ENCODE data around the gene ASXL3.

DNA sequence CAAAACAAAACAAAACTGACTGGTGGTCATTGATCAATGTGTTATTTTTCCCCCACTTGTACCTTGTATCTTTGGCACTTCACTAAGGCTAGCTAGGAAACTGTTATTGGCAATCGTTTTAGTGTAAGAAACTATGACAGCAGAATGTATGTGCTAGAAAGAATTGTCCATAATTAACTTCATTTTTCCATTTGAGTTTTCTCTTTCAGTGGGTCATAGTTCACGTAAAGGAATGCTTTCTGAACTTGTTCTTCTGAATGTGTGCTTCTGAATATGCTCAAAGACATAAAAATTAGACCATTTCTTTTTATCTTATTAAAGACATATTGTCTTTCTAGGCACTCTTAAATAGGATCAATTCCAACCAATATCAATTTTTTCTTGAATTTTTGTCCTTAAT lies 132.2 kb downstream of the ASXL3 start:
- TF ChIP-seq, protein P1, sequence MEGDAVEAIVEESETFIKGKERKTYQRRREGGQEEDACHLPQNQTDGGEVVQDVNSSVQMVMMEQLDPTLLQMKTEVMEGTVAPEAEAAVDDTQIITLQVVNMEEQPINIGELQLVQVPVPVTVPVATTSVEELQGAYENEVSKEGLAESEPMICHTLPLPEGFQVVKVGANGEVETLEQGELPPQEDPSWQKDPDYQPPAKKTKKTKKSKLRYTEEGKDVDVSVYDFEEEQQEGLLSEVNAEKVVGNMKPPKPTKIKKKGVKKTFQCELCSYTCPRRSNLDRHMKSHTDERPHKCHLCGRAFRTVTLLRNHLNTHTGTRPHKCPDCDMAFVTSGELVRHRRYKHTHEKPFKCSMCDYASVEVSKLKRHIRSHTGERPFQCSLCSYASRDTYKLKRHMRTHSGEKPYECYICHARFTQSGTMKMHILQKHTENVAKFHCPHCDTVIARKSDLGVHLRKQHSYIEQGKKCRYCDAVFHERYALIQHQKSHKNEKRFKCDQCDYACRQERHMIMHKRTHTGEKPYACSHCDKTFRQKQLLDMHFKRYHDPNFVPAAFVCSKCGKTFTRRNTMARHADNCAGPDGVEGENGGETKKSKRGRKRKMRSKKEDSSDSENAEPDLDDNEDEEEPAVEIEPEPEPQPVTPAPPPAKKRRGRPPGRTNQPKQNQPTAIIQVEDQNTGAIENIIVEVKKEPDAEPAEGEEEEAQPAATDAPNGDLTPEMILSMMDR (IDR thresholded peaks at IDR 0.05 in 2 of 3, conservative IDR thresholded peaks at IDR 0.05 in 1 of 3; ENCODE audit: borderline replicate concordance in 1 of 3, insufficient read depth in 1 of 3, low read depth in 2 of 3, low read length in 2 of 3), result no peak
- TF ChIP-seq EZH2 (IDR thresholded peaks at IDR 0.05) (no peak), MAX (IDR thresholded peaks at IDR 0.05) (no peak), CEBPB (IDR thresholded peaks at IDR 0.05; ENCODE audit: low read depth) (no peak)

Data from HCT116 (cell line).